VCaP (cell line): ENCODE results near the gene PIAS4.

Experiments
- H3K27ac ChIP-seq: fragments of 450-650 bp; 2 replicates; pipeline ENCODE4 v1.5.1; 2017
- CTCF ChIP-seq: fragments of 450-650 bp; conservative IDR thresholded peaks from 2 replicates; pipeline ENCODE4 v1.5.1; 2017; ENCODE audit warnings: mild to moderate bottlenecking, moderate library complexity

The PIAS4 gene

GRCh38 chr19:4057931-4058692, 50.6 kb downstream of the PIAS4 start:
- H3K27ac ChIP-seq, result no peak overlapping the region
- no peak for TF ChIP-seq CTCF

GRCh38 chr19:4058693-4059452, 51.3 kb downstream of the PIAS4 start:
- no peak overlapping the region for H3K27ac ChIP-seq
- TF ChIP-seq CTCF, result no peak

GRCh38 chr19:4059453-4059871, 51.9 kb downstream of the PIAS4 start:
- H3K27ac ChIP-seq, result no peak overlapping the region
- no peak for TF ChIP-seq CTCF

GRCh38 chr19:4059891-4060620, 52.5 kb downstream of the PIAS4 start:
- TF ChIP-seq CTCF, result no peak
- no peak overlapping the region for H3K27ac ChIP-seq

GRCh38 chr19:4060621-4061177, 53.2 kb downstream of the PIAS4 start:
- H3K27ac ChIP-seq, result peak overlapping the region; percentile 90
- TF ChIP-seq CTCF, result no peak

GRCh38 chr19:4061178-4061682, 53.7 kb downstream of the PIAS4 start:
- H3K27ac ChIP-seq, result peak overlapping the region; percentile 90
- no peak for TF ChIP-seq CTCF
